Liver (tissue), 3 donors: Measurements from ENCODE around the gene EHMT1.

Experiments used
- ATF3 ChIP-seq: IDR thresholded peaks from 2 replicates; pipeline ENCODE4 v1.6.1; 2016; ENCODE audit warnings: antibody characterized with exemption
- CTCF ChIP-seq: fragments of 150-350 bp; IDR thresholded peaks from 2 replicates; pipeline ENCODE4 v1.5.1; 2017; ENCODE audit warnings: improper control_type of control experiment, low read depth, low read length; ENCODE audit not compliant: missing input control
- MAX ChIP-seq: IDR thresholded peaks from 2 replicates; pipeline ENCODE4 v1.6.1; 2016; ENCODE audit warnings: antibody characterized with exemption
- SP1 ChIP-seq: IDR thresholded peaks from 2 replicates; pipeline ENCODE4 v1.6.1; 2018; ENCODE audit warnings: antibody characterized with exemption, mild to moderate bottlenecking
- TAF1 ChIP-seq: conservative IDR thresholded peaks from 2 replicates; pipeline ENCODE4 v1.6.1; 2016; ENCODE audit warnings: antibody characterized with exemption, mild to moderate bottlenecking
- donor health status: healthy.
- donor health status: healthy.

DNA sequence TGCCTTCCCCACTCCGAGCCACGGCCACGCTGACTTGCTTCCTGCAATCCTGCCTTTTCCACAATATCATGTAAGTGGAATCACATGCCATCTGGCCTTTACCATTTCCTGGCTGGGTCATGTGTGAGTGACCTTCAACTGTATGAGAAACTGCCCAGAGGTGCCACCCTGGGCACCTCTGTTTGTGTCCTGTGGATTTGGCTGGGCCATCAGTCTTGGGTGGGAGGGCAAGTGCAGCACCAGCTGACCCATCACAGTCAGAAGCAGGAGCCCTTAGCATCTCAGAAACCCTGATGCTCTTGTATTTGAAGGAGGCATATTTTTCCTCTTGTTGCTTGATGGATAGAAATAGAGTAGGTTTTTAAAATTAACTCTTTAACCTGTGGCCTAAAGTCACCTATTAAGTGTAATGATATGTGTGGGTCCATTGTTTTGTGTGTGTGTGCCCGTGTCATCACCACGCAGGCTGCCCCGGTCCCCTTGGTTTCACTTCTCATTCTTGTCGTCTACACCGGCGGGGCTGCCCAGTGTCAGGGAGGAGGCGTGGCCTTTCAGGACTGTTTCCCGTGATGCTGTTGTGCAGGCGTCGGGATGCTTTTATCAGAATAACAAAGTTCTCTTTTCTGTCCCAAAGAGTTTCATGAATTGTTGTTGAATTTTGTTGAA is 206.7 kb downstream of the EHMT1 start:
- TF ChIP-seq CTCF (no peak), MAX (no peak), ATF3 (no peak), TAF1 (no peak), SP1 (no peak)
